Kidney tubule cell (primary cell): Measurements from ENCODE around the gene XRN1.

Experiments
- DNase-seq: peaks from one replicate; pipeline ENCODE4 v3.0.0-alpha.2; 2018; ENCODE audit warnings: low spot score

The XRN1 gene

DNA sequence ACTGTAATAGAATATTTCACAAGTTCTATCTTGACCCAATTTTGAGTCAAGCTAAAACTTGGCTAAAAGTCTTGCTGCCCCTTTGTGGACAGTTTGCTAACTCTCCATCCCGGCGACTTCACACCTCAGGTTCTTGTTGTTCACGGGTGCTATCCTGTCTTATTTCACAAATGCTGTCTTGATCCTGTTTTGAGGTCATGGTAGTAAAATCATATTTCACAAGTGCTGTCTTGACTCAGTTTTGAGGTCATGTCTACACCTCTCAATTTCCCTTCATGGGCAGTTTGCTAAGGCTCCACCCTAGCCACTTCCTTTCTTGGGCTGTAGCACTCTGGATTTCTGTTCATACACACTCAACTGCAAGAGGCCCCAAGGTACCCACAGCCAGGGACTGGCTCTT, 177.4 kb downstream of the XRN1 start:
- no peak for DNase-seq

DNA sequence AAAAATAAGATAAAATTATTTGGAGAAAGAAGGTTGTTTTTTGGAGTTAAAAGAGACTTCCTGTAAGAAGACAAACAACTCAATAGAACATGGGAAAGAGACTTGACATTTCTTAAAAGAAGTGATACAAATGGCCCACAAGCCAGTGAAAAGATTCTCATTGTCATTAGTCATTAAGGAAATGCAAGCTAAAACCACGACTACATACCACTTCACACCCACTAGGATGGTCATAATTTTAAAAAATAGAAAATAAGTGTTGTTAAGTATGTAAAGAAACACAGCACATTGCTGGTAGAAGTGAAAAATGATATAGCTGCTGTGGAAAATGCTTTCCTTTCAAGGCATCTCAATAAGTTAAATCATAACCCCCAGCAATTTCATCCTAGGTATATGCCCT, 178.1 kb downstream of the XRN1 start:
- peak; percentile 42 for DNase-seq

DNA sequence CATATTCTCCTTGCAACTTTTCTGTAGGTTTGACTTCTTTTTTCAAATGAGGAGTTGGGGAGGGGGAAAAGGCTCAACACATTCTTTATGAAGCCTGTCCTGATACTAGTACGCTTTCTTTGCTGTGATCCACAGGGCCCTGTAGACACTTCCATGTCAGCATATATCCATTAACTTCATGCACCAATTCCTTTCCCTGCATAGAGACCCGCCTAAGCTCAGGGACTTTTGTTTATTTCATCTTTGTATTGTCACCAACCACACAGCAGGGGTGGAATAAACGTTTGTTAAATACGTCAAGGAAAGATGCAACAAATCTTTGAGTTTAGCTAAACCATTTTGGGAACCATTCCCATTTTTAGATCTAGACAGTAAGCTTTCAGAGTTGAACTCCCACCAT, 179.4 kb downstream of the XRN1 start:
- no peak for DNase-seq

DNA sequence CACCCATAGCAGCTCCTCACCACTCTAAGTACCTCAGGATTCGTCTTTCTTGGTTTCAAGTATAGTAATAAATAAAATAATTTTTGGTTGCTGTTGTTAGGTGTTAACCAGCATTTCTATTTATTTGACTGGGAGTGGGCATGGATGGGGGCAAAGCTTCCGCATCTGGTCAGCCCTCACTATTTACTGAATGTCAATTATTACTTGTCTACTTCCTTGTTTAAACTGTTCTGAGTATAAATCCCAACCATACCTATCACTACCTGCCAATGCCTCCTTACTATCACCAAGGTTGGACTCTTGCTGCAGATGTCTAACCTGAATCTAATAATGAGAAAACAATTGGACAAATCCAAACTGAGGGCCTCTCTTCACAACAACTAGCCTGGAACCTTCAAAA, 180.6 kb downstream of the XRN1 start:
- DNase-seq = no peak

DNA sequence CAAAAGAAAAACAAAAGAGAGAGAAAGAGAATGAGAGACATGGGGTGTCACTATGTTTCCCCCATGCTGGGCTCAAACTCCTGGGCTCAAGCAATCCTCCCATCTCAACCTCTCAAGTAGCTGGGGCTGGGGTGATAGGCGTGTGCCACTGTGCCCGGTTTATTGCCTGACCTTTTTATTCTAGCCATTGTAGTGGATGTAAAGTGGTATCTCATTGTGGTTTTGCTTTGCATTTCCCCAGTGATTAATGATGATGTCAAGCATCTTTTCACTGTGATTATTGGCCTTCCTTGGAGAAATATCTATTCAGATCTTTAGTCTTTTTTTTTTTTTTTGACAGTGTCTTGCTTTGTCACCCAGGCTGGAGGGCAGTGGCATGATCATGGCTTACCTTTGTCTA, 184.7 kb downstream of the XRN1 start:
- peak; percentile 25 for DNase-seq

DNA sequence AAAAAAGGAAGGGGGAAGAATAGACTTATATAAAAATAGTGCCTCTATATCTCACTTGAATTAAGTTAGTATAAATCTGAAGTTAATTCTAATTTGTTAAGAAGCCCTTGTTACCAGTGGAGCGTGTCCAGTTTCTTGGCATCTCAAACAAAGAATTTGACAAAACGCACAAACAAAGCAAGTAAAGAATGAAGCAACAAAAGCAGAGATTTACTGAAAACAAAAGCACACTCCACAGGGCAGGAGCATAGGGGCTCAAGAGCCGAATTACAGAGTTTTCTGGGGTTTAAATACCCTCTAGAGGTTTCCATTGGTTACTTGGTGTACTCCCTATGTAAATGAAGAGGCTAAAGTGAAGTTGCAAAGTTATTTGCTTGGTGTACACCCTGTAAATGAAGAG, 188.5 kb downstream of the XRN1 start:
- DNase-seq = no peak

DNA sequence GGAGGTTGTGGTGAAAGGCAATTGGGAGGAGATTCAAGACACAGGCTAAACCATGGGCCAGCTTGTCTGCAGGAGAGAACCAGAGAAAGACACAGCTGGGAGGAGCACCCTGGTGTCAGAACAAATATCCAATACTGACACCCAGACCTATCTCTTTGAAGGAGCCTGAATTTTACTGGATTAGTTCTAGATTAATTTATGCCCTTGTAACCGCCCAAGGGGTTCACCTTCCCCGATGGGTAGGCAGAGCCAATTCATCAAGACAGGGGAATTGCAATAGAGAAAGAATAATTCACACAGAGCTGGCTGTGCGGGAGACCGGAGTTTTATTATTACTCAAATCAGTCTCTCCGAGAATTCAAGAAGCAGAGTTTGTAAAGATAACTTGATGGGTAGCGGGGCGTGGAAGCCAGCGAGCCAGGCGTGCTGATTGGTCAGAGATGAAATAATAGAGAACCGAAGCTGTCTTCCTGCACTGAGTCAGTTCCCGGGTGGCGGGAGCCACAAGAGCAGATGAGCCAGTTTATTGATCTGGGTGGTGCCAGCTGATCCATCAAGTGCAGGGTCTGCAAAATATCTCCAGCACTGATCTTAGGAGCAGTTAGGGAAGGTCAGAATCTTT, 191.0 kb downstream of the XRN1 start:
- no peak for DNase-seq
